Activated CD8-positive, alpha-beta memory T cell treated with anti-CD3 and anti-CD28 coated beads, Interleukin-2, amount 50 U/mL, for 24 hours (primary cell): Measurements from ENCODE around the gene DMD.
"Not testable (repeated sequence)": the region's sequence is repeated elsewhere in the genome, so short reads cannot be mapped to it uniquely, and the experiment has no call there.

Experiments used
- DNase-seq: peaks from one replicate; pipeline ENCODE4 v3.0.0-alpha.2; 2020; ENCODE audit errors: extremely low read depth

The DMD gene

DNA sequence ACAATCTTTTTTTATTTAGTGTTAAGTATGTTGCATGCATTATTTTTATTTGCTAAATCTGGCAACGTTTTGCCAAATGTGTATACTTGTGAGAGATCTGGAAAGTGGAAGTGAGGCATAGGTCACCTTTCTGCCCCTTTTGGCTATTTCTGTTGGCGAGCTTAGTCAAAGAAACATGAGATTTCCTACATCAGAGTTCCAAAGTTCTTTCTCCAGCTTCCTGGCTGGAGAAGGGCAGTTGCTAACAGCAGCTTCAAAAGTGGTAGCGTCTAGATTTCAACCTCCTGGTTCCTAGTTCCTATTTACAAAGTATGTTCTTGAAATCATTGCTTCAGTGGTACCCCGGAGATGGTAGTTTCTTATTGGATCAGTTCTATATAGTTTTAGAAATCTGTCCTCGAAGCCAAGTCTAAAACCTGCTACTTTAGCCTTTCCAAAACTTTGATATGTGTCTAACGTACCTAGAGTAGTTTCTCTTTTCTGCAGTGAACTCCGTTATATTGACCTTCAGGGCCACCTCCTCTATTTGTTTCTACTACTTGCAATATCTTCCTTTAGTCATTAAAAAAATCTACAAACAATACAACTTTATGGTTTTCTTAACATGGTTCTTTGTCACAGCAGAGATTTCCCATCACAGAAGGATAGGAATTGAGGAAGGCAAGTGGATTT is 1683.8 kb downstream of the DMD start:
- DNase-seq: no peak

DNA sequence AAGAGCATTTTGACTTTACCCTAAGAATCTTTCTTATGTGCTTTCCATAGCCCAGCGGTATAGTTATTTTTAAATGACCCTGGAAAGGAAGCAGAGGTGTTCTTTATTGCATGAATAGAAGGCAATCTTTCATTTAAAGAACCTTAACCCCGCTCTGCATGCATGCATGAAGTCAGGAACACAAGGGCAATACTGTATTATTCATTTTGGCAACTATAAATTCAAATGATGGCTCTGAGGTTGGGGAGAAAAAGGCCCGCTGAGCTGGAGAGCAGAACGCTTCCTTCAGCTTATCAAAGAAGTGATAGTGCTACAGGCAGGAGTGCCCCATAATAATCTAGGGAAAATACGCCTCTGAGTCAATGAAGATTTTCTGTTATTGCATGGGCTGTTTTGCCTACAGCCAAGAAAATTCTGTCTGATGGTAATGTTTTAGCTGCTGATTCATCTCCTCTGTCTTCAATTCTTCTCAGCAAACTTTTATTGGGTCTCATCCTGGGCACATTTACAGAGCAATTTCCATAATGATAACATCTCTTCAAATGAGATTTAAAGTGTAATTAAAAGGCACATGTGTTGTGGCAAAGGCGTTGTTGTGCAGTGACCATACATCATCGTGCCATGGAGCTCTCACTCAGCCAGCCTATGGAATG is 1687.3 kb downstream of the DMD start:
- DNase-seq: no peak

DNA sequence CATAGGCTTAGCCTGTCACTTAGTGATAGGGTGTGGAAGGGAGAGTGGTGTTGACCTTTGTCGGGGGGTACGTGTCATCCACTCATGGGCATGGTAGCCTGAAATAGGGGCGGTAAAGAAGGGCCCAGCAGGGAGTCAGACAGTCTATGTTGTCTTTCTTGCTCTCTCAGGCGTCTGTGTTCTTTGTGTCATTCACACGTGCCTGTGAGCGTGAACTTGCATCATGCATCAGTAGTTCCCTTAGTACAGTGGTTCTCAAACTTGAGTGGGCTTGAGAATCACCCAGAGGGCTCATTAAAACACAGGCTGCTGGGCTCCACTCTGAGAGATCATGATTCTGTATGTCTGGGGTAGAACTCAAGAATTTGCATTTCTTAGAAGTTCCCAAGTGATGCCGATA is 1688.6 kb downstream of the DMD start:
- DNase-seq: no peak

GRCh38 chrX:31521941-31522340 is 1689.4 kb downstream of the DMD start:
- no peak for DNase-seq

DNA sequence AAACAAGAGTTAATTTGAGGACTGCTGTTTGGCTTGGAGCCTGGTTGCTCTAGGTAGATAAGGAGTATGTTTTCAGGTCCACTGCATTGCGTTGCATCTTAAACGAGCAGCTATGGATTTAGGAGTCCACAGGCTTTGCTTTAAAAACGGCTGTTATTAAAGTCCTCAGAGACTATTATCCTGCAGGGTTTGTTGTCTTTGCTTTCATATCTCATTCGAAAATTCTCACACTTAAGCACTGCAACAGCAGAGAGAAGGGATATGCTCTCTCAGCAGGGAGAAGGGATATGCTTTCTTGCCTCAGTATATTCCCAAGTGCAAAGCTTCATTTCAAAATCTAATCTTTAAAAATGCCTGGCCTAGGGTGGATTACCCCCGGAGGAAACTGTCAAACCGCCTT is 1694.8 kb downstream of the DMD start:
- DNase-seq: no peak

- DNase-seq: no peak
Measured at GRCh38 chrX:31508338-31508737, 1703.0 kb downstream of the DMD start.

DNA sequence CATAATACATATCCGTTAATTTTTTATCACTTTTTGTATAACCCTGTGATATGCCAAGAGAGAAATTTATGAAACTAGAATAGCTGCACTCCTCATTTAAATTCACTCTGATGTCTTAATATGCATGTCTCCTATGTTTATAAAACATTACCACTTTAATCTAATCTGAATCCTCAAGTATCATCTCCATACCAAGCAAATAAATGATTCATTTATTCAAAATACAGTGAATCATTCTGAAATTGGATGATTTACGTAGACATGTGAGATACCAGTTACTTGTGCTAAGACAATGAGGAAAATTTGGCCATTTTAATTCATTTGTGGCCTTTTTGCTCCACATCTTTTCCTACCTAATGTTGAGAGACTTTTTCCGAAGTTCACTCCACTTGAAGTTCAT is 1704.4 kb downstream of the DMD start:
- no peak for DNase-seq

DNA sequence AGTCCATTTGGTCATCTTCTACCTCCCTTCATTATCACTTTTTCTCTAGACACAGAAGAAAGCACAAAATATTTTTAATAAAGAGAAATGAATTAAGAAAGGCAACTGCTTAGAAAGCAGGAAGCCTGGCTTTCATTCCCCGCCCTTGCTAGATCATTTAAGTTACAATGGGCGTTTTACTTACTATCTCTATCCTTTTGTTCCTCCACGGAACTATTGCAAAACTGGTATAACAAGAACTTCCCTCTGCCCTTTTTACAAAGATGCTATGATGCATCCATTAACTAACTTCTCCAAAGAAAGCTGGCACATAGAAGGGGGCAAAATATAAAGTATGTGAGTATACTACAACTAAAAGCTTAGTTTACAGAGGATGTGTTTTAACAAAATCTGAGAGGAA is 1705.0 kb downstream of the DMD start:
- no peak for DNase-seq

DNA sequence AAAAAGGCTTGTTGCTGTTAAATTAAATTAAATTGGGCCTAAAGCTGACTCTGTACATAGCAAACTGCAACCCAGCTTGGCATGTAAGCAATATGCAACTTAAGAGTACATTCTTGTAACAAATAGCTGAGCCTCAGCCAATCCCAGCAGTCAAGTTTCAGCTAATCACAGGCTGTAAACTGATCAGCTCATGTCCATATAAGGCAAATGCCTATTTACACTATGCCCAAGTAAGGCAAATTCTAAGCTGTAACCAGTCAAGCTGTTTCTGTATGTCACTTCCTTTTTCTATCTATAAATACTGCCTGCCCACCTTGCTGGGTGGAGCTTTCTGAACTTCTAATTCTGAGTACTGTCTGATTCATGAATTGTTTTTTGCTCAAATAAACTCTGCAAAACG is 1710.4 kb downstream of the DMD start:
- DNase-seq: no peak

- DNase-seq: no peak
Measured at GRCh38 chrX:31499109-31499508, 1712.2 kb downstream of the DMD start.

DNA sequence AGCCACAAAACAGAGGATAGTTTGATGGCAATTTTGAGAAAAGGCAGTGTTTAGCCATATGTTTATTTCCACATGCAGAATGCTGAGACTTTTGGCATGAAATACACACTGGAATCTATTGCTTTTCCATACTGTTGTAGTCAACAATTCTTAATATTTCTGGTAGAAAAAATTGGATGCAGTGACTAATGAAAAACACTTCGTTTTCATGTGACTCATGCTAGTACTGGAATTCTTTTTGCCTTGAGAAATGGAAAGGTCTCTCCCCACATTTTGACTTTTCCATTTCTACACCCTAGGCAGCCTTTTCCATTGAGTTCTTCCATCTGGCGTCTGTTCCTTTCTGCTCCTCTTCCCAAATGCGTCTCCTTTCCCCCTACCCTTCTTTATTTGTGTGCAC is 1714.3 kb downstream of the DMD start:
- no peak for DNase-seq

DNA sequence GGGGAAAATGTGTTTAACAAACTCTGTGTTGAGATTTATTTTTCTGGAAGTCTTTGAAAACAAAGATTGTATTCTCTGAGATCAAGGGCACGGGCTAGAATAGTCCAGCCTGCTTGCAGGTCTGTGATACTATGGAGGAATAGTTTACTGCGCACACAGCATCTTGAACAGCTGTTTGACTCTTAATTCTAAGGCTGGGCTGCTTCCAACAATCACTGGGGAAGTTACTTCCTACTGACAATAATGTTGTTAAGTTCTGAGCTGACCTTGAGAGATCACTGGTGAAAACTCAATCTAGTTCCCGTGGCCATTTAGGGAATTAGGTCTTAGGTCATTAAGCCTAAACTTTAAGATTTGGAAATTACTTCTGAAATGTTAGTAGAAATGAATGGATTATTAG is 1723.4 kb downstream of the DMD start:
- no peak for DNase-seq

DNA sequence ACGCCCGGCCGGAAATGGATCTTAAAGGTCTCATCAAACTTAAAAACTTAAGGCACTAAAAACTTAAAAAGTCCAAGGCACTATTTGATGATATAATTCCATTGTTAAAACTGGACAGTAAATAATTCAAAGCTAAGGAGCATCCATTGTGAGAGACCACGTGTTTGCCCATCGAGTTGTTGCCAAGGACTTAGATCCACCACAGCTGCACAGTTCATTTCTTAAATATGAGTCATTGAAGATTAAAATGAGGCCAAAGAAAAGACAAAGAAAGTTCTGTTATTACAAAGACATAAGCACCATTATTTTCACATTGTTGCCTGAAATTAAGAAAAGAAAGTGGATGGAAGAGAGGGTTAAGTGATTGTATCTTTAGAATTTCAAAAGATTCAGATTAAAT is 1728.0 kb downstream of the DMD start:
- no peak for DNase-seq

GRCh38 chrX:31480696-31481095 is 1730.7 kb downstream of the DMD start:
- no peak for DNase-seq

DNA sequence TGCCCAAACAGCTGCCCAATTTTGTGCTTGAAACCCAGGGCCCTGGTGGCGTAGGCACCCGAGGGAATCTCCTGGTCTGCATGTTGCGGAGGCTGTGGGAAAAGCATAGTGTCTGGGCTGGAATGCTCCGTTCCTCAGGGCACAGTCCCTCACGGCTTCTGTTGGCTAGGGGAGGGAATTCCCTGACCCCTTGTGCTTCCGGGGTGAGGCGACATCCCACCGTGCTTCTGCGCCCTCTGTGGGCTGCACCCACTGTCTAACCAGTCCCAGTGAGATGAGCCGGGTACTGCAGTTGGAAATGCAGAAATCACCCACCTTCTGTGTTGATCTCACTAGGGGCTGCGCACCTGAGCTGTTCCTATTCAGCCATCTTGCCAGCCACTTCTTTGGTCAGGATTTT is 1740.1 kb downstream of the DMD start:
- DNase-seq: no peak

- DNase-seq: not testable (repeated sequence)
Measured at GRCh38 chrX:31470753-31471152, 1740.6 kb downstream of the DMD start.

DNA sequence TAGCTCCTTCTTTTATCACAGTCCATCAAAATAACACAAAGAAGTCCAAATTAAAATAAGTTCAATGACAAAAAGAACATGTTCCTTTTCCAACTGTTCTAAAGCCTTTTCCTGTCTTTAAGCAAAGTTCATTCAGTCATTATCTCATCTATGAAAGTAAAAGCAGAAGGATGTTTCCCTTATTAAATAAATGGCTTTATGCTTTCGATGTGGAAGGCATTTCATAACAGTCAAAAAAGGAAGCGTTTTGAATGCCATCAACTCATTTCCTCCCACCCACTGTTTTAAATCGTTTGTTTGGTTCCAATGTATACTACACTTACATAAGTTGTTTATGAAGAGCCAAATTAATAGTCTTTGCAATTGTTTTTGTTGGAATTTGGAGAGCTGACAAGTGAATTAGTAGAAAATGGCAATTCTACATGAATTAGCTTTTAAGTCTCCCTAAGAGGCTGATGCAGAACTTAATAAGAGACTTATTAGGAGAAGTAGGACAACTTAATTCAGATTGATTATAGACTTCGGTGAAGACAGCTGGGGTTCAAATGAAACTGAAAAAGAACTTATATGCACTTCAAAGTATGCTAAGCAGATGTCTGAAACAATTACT is 1746.9 kb downstream of the DMD start:
- no peak for DNase-seq

DNA sequence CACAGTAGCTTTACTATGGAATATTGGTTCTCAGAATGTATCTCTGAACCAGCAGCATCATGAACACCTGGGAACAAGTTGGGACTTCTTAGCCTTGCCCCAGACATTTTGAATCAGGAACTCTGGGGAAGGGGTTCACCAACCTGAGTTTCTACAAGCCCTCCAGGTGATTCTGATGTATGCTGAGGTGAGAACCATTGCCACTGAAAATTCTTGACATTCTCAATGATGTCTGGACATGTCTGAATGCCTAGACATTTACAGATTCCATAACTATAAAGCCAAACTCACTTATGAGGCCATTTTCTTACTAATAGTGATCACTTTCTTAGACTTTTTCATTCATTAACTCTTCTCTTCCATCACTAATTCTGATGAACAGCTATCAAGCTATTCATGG is 1750.1 kb downstream of the DMD start:
- DNase-seq: no peak

DNA sequence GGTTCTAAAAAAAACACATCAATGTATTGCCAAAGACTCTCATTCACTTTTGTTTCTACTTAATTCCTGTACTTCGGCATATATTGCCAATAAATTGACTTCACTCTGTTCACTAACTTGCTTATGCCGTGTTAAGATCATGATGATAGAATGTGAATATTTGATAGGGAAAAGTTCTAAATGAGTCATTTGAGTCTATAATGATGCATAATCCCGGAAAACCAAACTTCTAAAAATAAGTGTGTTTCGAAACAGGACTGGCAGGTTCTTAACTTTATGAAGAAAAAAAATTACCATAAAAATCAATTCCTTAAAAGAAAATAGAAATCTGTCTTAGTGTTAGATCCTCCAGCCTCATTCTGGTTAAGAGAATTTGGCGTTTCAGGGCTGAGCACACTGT is 1752.0 kb downstream of the DMD start:
- no peak for DNase-seq

DNA sequence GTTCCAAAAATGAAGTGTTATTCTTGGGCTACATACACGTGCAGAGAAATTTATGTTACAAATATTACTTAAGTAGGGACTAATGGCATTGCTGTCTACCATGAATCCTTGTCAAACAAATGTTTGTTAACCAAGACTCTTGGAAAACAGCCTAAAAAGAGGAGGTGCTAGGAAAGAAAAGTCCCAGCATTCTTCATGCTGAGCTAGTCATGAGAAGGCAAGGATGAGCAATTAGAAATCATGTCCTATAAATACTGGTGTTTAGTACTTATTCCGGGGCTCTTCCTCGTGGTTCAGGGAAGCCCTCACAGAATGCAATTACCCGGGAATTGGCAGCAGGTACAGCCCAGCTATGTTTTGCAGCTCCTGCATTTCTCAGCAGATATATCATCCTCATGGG is 1761.4 kb downstream of the DMD start:
- no peak for DNase-seq

GRCh38 chrX:31449081-31449480 is 1762.3 kb downstream of the DMD start:
- DNase-seq: no peak

- DNase-seq: no peak
Measured at GRCh38 chrX:31445542-31445941, 1765.8 kb downstream of the DMD start.

DNA sequence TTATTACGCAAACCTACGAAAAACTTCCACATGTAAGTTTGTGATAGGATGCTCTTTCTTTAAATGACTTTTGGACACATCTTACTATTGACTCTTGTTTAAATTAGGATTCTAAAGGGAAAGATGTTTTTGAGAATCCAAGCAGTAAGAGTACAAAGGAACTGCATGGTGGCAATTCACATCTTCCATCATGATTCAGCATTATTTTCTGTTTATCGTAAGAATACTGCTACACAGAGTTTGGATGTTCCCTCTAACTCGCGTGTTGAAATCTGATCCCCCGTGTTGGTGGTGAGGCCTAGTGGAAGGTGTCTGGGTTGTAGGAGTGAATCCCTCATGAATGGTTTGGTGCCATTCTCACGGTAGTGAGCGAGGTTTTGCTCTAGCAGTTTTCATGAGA is 1767.7 kb downstream of the DMD start:
- no peak for DNase-seq

DNA sequence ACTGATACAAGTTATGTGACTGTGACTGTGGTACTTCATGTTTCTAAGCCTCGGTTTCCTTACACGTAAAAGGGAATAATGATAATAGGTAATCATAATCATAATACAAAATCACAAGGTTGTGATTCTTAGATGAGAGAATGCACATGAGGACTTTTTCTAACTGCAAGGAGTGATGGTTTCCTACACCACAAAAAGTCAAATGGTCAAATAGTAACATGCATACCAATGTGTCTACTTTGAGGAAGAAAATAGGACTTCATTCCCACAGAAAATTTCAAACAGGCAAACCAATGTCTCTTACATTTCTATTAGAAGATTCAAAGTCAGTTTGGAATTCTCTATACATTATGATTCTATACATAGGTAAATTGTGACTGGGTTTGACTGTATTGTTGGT is 1770.8 kb downstream of the DMD start:
- no peak for DNase-seq
